HS-5 (cell line): Measurements from ENCODE around the gene TMCO2.
A peak's percentile ranks its signal among the peaks of the same experiment; 100 is the strongest.

Experiments
- DNase-seq: peaks from one replicate; pipeline ENCODE4 v3.0.0-alpha.2; 2012; ENCODE audit warnings: low read depth

The TMCO2 gene

GRCh38 chr1:40257688-40258444 lies 10.1 kb downstream of the TMCO2 start, which contains the start of gene ZMPSTE24:
ZMPSTE24 (plus strand) TSS chr1:40258236; CDS start chr1:40258272, 36 bp downstream.
- DNase-seq: peak; percentile 92

GRCh38 chr1:40258445-40258769 lies 10.7 kb downstream of the TMCO2 start:
- no peak for DNase-seq

- no peak for DNase-seq
These were observed 16.6 kb downstream of the TMCO2 start for GRCh38 chr1:40264354-40264781.

- DNase-seq: no peak
These were observed 17.6 kb downstream of the TMCO2 start for GRCh38 chr1:40265298-40265697.

- DNase-seq: no peak
These were observed 18.2 kb downstream of the TMCO2 start for GRCh38 chr1:40265919-40266318.

- no peak for DNase-seq
These were observed 19.2 kb downstream of the TMCO2 start for GRCh38 chr1:40266786-40267535.

- peak; percentile 76 for DNase-seq
These were observed 20.0 kb downstream of the TMCO2 start for GRCh38 chr1:40267767-40268187.

- no peak for DNase-seq
These were observed 20.5 kb downstream of the TMCO2 start for GRCh38 chr1:40268211-40268610.

- no peak for DNase-seq
These were observed 22.6 kb downstream of the TMCO2 start for GRCh38 chr1:40270152-40270834.

GRCh38 chr1:40272653-40273213 lies 25.0 kb downstream of the TMCO2 start:
- DNase-seq: no peak

GRCh38 chr1:40273547-40274166 lies 25.9 kb downstream of the TMCO2 start:
- no peak for DNase-seq

- no peak for DNase-seq
These were observed 26.6 kb downstream of the TMCO2 start for GRCh38 chr1:40274331-40274730.

GRCh38 chr1:40276122-40276521 lies 28.4 kb downstream of the TMCO2 start:
- no peak for DNase-seq

GRCh38 chr1:40281853-40282252 lies 34.1 kb downstream of the TMCO2 start:
- DNase-seq: no peak

- no peak for DNase-seq
These were observed 43.6 kb downstream of the TMCO2 start for GRCh38 chr1:40291293-40291692.

GRCh38 chr1:40299366-40300248 lies 51.9 kb downstream of the TMCO2 start:
- DNase-seq: no peak

- DNase-seq: no peak
These were observed 52.5 kb downstream of the TMCO2 start for GRCh38 chr1:40300249-40300567.

- no peak for DNase-seq
These were observed 52.9 kb downstream of the TMCO2 start for GRCh38 chr1:40300651-40301050.

GRCh38 chr1:40301066-40301465 lies 53.3 kb downstream of the TMCO2 start:
- no peak for DNase-seq
